Right lobe of liver (tissue), 6 donors: ENCODE measurements around the gene MOCS1. TPM values are rescaled to one million over a fixed set of nuclear protein-coding genes. Genes with fewer than 3 reads are reported as not detected.

ENCODE experiments used
- ATAC-seq, 4 donors: fragments of 200-7000 bp; cut with Tn5 transposase; one replicate each; pipeline ENCODE4 v1.9.1; 2020; ENCODE audit warnings: mild to moderate bottlenecking in 4 of 4, moderate library complexity in 4 of 4
- DNase-seq, 3 donors: peaks; one replicate each; pipeline ENCODE4 v3.0.0-alpha.2; 2020
- H3K27ac ChIP-seq, 3 donors: fragments of 200-600 bp; one replicate each; pipeline ENCODE4 v1.8.0; 2022
- H3K27me3 ChIP-seq, 2 donors: fragments of 200-600 bp; one replicate each; pipeline ENCODE4 v1.8.0; 2022
- H3K36me3 ChIP-seq, 4 donors: fragments of 200-600 bp; sonication (generic) in 1 of 4; one replicate each; pipeline versions ENCODE4 v1.5.1 to v1.8.0; 2017 to 2022; ENCODE audit warnings: control low read depth in 1 of 4
- H3K4me1 ChIP-seq, 4 donors: fragments of 200-600 bp; sonication (generic) in 1 of 4; one replicate each; pipeline versions ENCODE4 v1.5.1 to v1.8.0; 2017 to 2022; ENCODE audit warnings: control low read depth in 1 of 4
- H3K4me3 ChIP-seq, 3 donors: fragments of 200-600 bp; one replicate each; pipeline ENCODE4 v1.8.0; 2022
- H3K9me3 ChIP-seq, 4 donors: fragments of 200-600 bp; sonication (generic) in 1 of 4; one replicate each; pipeline versions ENCODE4 v1.5.1 to v1.8.0; 2017 to 2022; ENCODE audit warnings: control low read depth in 1 of 4
- POLR2A ChIP-seq: fragments of 450-650 bp; IDR thresholded peaks from one replicate; pipeline ENCODE4 v1.6.1; 2017; ENCODE audit warnings: antibody characterized with exemption, mild to moderate bottlenecking
- WGBS: methylation state at CpG from one replicate; pipeline ENCODE4 v1.1.6; 2018; ENCODE audit warnings: low coverage, low lambda C conversion rate; ENCODE audit not compliant: insufficient coverage; ENCODE audit errors: missing lambda C conversion rate; 5-methylcytosine and 5-hydroxymethylcytosine counted together
- intact Hi-C, 2 donors: fragments of 100-400 bp; cut with DNase I; formaldehyde crosslinking; loops; one replicate each; pipeline versions ENCODE4 v1.11.2 to v1.14.1; 2022
- total RNA-seq, 6 experiments: library from RNA; depleted of rRNA in 2 of 6; stranded (reverse); fragments of >200 nt in 2 of 6; fragmentation: NEBNext Ultra II Directional in 3 of 6; extraction: Animal tissue kit (Norgen Biotek cat#: 25700) in 3 of 6; gene quantifications; one replicate each; pipeline versions ENCODE4 v1.1.0 to v1.2.4, GENCODE V29; 2016 to 2023
- TF ChIP-seq, protein P1 (sequence below), 4 donors: fragments of 200-600 bp in 3 of 4; fragments of 450-650 bp in 1 of 4; IDR thresholded peaks; one replicate each; pipeline versions ENCODE4 v1.5.1 to v1.8.0; 2016 to 2022; ENCODE audit warnings: antibody characterized with exemption in 4 of 4, mild to moderate bottlenecking in 2 of 4
- donor health status: DM: no; HTN: yes; CAD: no.
- donor health status: DM: no; HTN: no; CAD: no.
- donor health status: DM: no; HTN: no; CAD: no.
- donor health status: DM: no; HTN: yes; CAD: no.
- donor health status: DM: no; HTN: yes; CAD: no.

The MOCS1 gene
- total RNA-seq, 6 experiments from 2014 or later, result 18.0 to 35.3 (median 27.8) TPM

DNA sequence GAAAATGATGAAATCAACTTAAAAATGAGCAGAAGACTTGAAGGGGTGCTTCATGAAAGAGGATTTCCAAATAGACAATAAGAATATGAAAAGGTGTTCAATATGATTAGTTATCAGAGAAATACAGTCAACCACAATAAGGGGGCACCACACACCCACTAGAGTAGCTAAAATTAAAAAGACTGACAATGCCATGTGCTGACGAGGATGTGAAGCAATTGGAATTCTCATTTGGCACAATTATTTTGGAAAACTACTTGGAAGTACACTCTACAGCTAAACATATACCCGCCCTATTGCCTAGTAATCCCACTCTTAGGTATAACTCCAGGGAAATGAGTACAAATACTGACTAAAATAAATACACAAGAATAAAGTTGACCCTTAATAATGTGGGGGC lies 45.0 kb downstream of the MOCS1 start:
- ATAC-seq, result no peak
- Histone ChIP-seq H3K27me3 (no peaks in the 10 kb centered on the region), H3K27ac (peak overlapping the region in 1 of 3 donors; percentile 40), H3K36me3 (no peaks in the 10 kb centered on the region), H3K9me3 (no peaks in the 10 kb centered on the region), H3K4me1 (no peaks in the 10 kb centered on the region), H3K4me3 (no peak overlapping the region)
- intact Hi-C loops, result no loop called here
- no peak for DNase-seq
- WGBS, result 78% methylated on average over 2 of the region's 2 CpGs
- TF ChIP-seq, protein P1, sequence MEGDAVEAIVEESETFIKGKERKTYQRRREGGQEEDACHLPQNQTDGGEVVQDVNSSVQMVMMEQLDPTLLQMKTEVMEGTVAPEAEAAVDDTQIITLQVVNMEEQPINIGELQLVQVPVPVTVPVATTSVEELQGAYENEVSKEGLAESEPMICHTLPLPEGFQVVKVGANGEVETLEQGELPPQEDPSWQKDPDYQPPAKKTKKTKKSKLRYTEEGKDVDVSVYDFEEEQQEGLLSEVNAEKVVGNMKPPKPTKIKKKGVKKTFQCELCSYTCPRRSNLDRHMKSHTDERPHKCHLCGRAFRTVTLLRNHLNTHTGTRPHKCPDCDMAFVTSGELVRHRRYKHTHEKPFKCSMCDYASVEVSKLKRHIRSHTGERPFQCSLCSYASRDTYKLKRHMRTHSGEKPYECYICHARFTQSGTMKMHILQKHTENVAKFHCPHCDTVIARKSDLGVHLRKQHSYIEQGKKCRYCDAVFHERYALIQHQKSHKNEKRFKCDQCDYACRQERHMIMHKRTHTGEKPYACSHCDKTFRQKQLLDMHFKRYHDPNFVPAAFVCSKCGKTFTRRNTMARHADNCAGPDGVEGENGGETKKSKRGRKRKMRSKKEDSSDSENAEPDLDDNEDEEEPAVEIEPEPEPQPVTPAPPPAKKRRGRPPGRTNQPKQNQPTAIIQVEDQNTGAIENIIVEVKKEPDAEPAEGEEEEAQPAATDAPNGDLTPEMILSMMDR (IDR thresholded peaks at IDR 0.05), result no peak
- no peak for TF ChIP-seq POLR2A

GRCh38 chr6:39887692-39888450 lies 46.4 kb downstream of the MOCS1 start:
- 29% methylated on average over 2 of the region's 14 CpGs for WGBS
- ATAC-seq, result peak; percentile 55 to 71 (median 63)
- Histone ChIP-seq H3K27me3 (no peaks in the 10 kb centered on the region), H3K27ac (peak overlapping the region in 1 of 3 donors; percentile 13), H3K36me3 (no peaks in the 10 kb centered on the region), H3K9me3 (no peaks in the 10 kb centered on the region), H3K4me1 (no peaks in the 10 kb centered on the region), H3K4me3 (no peak overlapping the region)
- no peak for TF ChIP-seq POLR2A
- TF ChIP-seq, protein P1 (IDR thresholded peaks at IDR 0.05), result no peak
- DNase-seq, result no peak
- intact Hi-C loops, result no loop called here

- Histone ChIP-seq H3K27me3 (no peaks in the 10 kb centered on the region), H3K4me1 (no peaks in the 10 kb centered on the region), H3K27ac (peak overlapping the region in 1 of 3 donors; percentile 13), H3K9me3 (no peaks in the 10 kb centered on the region), H3K4me3 (no peak overlapping the region), H3K36me3 (no peaks in the 10 kb centered on the region)
- DNase-seq (no peak), ATAC-seq (no peak)
- intact Hi-C loops, result no loop called here
- TF ChIP-seq POLR2A, result no peak
- TF ChIP-seq, protein P1 (IDR thresholded peaks at IDR 0.05), result no peak
- 44% methylated on average over 2 of the region's 2 CpGs for WGBS
These were observed 47.4 kb downstream of the MOCS1 start for GRCh38 chr6:39886871-39887270.

DNA sequence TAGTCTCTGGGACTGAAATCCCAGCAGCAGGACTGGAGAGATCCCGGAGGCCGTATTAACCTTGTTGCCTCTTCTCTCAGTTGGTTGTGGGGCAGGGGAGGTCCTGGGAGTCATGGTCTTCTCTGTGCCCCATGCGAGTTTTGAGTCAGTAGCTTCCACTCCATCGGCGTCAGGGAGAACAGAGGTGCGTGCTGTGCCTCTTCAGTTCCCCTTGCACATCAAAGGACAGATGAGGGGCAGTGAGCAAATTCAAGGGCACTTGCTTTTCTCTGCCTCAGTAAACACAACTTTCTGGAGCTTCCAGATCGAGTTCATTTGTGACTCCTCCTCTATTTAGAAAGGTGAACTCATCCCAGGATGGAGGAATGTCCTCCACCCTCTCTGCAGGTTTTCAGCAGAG lies 48.6 kb downstream of the MOCS1 start:
- WGBS, result 58% methylated on average over 4 of the region's 7 CpGs
- Histone ChIP-seq H3K4me3 (no peak overlapping the region), H3K36me3 (no peaks in the 10 kb centered on the region), H3K9me3 (no peaks in the 10 kb centered on the region), H3K27me3 (no peaks in the 10 kb centered on the region), H3K27ac (no peak overlapping the region), H3K4me1 (no peaks in the 10 kb centered on the region)
- ATAC-seq (no peak), DNase-seq (no peak)
- no peak for TF ChIP-seq POLR2A
- TF ChIP-seq, protein P1 (IDR thresholded peaks at IDR 0.05), result no peak
- intact Hi-C loops, result no loop called here
